NK-92 treated with Interleukin-12 subunit alpha and Interleukin-12 subunit beta, amount 100 ng/mL, for 24 hours (cell line): Measurements from ENCODE around the gene MICB.

Experiments used
- DNase-seq: peaks from one replicate; lab custom pipeline; 2025; lab: John Stamatoyannopoulos, UW

The MICB gene

GRCh38 chr6:31541059-31541657, 43.2 kb downstream of the MICB start:
- DNase-seq: peak; percentile 57

GRCh38 chr6:31541658-31542521, 43.9 kb downstream of the MICB start, which contains the start of gene DDX39B:
DDX39B (minus strand) TSS chr6:31542003; CDS start chr6:31540532, 1,471 bp downstream.
- peak; percentile 93 for DNase-seq

- DNase-seq: no peak
These were observed 45.7 kb downstream of the MICB start for GRCh38 chr6:31543639-31544038.

GRCh38 chr6:31544676-31545075, 46.7 kb downstream of the MICB start:
- no peak for DNase-seq

GRCh38 chr6:31545291-31545690, 47.3 kb downstream of the MICB start:
- no peak for DNase-seq

- DNase-seq: peak; percentile 86
These were observed 48.5 kb downstream of the MICB start, which contains the start of gene ATP6V1G2 for GRCh38 chr6:31546339-31546957. ATP6V1G2 (minus strand) TSS chr6:31546608; CDS start chr6:31546559, 49 bp downstream.

- peak; percentile 96 for DNase-seq
These were observed 49.2 kb downstream of the MICB start, which contains the start of gene NFKBIL1 for GRCh38 chr6:31546958-31547726. NFKBIL1 (plus strand) TSS chr6:31547608; CDS start chr6:31547695, 87 bp downstream.

GRCh38 chr6:31547727-31548543, 50.0 kb downstream of the MICB start:
- no peak for DNase-seq

- no peak for DNase-seq
These were observed 50.6 kb downstream of the MICB start for GRCh38 chr6:31548544-31548873.

GRCh38 chr6:31551371-31551770, 53.4 kb downstream of the MICB start:
- peak; percentile 50 for DNase-seq

GRCh38 chr6:31556307-31556706, 58.4 kb downstream of the MICB start:
- no peak for DNase-seq

GRCh38 chr6:31557443-31558317, 59.7 kb downstream of the MICB start:
- no peak for DNase-seq

- DNase-seq: no peak
These were observed 60.3 kb downstream of the MICB start for GRCh38 chr6:31558318-31558625.

GRCh38 chr6:31558631-31559500, 60.9 kb downstream of the MICB start:
- peak; percentile 76 for DNase-seq

- no peak for DNase-seq
These were observed 61.6 kb downstream of the MICB start for GRCh38 chr6:31559606-31559957.

GRCh38 chr6:31559958-31560696, 62.2 kb downstream of the MICB start:
- DNase-seq: peak; percentile 71

GRCh38 chr6:31560697-31561058, 62.7 kb downstream of the MICB start:
- no peak for DNase-seq
